Esophagus squamous epithelium (tissue), 5 donors: Measurements from ENCODE around the gene RETREG1. TPM values are rescaled to one million over a fixed set of nuclear protein-coding genes. Genes with fewer than 3 reads are reported as not detected.
A peak's percentile ranks its signal among the peaks of the same experiment; 100 is the strongest.

Experiments used
- DNase-seq: peaks from one replicate; lab custom pipeline; 2025; lab: John Stamatoyannopoulos, UW
- H3K27ac ChIP-seq, 4 donors: fragments of 200-600 bp; sonication (generic); one replicate each; pipeline ENCODE4 v1.5.1; 2016 to 2019; ENCODE audit warnings: mild to moderate bottlenecking in 1 of 4
- H3K27me3 ChIP-seq, 4 donors: fragments of 200-600 bp; sonication (generic); 1 replicate in 3 of 4; 2 replicates in 1 of 4; pipeline versions ENCODE4 v1.5.1 to v1.6.0; 2017 to 2021; ENCODE audit warnings: antibody characterized with exemption in 1 of 4
- H3K36me3 ChIP-seq, 3 donors: fragments of 200-600 bp; sonication (generic); one replicate each; pipeline ENCODE4 v1.5.1; 2016 to 2019
- H3K4me1 ChIP-seq, 3 donors: fragments of 200-600 bp; sonication (generic); one replicate each; pipeline ENCODE4 v1.5.1; 2017 to 2019
- H3K4me3 ChIP-seq, 4 donors: fragments of 200-600 bp; sonication (generic); 1 replicate in 3 of 4; 2 replicates in 1 of 4; pipeline ENCODE4 v1.5.1; 2016 to 2019; ENCODE audit warnings: mild to moderate bottlenecking in 2 of 4, moderate library complexity in 1 of 4
- H3K9me3 ChIP-seq, 3 donors: fragments of 200-600 bp; sonication (generic); one replicate each; pipeline ENCODE4 v1.5.1; 2016 to 2019
- POLR2A ChIP-seq, 4 donors: fragments of 450-650 bp; IDR thresholded peaks; one replicate each; pipeline ENCODE4 v1.6.1; 2017; ENCODE audit warnings: antibody characterized with exemption in 4 of 4, mild to moderate bottlenecking in 4 of 4, moderate library complexity in 3 of 4
- WGBS, 2 donors: methylation state at CpG; one replicate each; pipeline ENCODE4 v1.1.5; 2018; 5-methylcytosine and 5-hydroxymethylcytosine counted together
- intact Hi-C: fragments of 100-400 bp; cut with DNase I; formaldehyde crosslinking; loops from one replicate; pipeline ENCODE4 v1.15.0; 2022
- total RNA-seq, 4 donors: library from RNA; depleted of rRNA; stranded (reverse); fragments of >200 nt; gene quantifications; one replicate each; pipeline ENCODE4 v1.1.0, GENCODE V29; 2016
- TF ChIP-seq, protein P1 (sequence below), 6 experiments: fragments of 450-650 bp in 4 of 6; fragments of 200-600 bp in 2 of 6; sonication (generic) in 2 of 6; IDR thresholded peaks; one replicate each; pipeline ENCODE4 v1.5.1; 2016 to 2019; ENCODE audit warnings: antibody characterized with exemption in 6 of 6, mild to moderate bottlenecking in 4 of 6, moderate library complexity in 4 of 6
- donor health status: DM: yes; HTN: yes; CAD: no.

Gene RETREG1
- total RNA-seq, 4 donors from 2014 or later: 0.68 to 6.1 (median 3.9) TPM

DNA sequence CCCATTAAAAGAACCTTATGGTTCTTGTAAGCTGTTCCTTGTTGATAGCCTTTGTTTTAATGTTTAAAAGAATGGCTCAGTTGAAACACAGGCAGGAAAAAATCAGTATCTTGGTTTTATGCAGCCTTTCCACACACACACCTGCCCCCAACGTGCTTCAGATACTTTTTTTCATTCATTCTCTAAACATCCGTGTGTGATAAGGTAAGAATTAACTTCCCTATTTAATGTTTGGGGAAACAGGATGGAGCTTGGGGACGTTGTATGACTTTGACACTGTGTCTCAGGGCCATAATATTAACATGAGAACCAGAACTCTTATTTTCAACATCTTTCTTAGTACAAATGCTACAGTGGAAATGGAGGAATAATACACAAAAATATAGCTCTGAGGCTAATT is 145.4 kb downstream of the RETREG1 start:
- H3K36me3 ChIP-seq: no peaks in the 10 kb centered on the region
- WGBS, 2 donors: 59 to 74% methylated on average over 3 of the region's 3 CpGs
- TF ChIP-seq, protein P1, sequence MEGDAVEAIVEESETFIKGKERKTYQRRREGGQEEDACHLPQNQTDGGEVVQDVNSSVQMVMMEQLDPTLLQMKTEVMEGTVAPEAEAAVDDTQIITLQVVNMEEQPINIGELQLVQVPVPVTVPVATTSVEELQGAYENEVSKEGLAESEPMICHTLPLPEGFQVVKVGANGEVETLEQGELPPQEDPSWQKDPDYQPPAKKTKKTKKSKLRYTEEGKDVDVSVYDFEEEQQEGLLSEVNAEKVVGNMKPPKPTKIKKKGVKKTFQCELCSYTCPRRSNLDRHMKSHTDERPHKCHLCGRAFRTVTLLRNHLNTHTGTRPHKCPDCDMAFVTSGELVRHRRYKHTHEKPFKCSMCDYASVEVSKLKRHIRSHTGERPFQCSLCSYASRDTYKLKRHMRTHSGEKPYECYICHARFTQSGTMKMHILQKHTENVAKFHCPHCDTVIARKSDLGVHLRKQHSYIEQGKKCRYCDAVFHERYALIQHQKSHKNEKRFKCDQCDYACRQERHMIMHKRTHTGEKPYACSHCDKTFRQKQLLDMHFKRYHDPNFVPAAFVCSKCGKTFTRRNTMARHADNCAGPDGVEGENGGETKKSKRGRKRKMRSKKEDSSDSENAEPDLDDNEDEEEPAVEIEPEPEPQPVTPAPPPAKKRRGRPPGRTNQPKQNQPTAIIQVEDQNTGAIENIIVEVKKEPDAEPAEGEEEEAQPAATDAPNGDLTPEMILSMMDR (IDR thresholded peaks at IDR 0.05): no peak
- no peak for TF ChIP-seq POLR2A (IDR thresholded peaks at IDR 0.05)
- no peak overlapping the region for H3K27ac ChIP-seq
- intact Hi-C loops: no loop called here
- H3K4me1 ChIP-seq: peaks cover 12 to 21% (median 15%) of the 10 kb centered on the region in 3 donors
- H3K4me3 ChIP-seq: no peak overlapping the region
- H3K27me3 ChIP-seq: no peaks in the 10 kb centered on the region
- no peak for DNase-seq
- H3K9me3 ChIP-seq: no peaks in the 10 kb centered on the region

DNA sequence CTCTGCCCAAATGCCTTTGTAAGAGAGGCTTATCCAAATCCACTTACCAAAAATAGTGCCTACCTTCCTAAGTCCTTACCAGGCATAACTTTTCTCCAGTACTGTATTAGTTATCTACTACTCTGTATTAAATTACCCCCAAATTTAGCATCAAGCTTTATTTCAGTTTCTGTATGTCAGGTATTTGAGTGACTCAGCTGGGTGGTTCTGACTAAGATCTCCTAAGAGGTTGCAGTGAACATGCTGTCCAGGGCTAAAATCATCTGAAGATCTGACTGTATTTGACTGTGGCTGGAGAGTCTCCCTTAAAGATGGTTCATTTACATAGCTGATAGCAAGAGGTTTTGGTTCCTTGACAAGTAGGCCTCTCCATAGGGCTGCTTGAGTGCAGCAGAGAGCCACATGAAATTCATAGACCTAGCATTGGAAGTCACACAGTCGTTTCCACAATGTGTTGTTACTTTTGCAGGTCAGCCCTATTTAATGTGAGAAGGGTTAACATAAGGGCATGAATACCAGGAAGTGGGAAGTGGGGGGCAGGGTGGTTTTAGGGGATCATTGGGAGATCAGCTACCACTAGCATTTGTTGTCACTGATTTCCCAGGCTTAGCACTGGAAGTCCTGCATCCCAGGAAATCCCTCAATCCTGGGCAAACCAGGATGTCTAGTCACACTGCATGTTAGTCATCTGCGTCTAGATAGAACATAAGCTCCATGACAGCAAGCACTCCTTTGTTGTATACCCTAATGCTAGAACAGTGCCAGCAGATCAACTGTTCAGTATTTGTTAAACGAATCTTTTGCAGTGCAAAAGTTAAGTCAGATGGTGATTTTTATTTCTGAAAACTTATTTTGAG is 149.2 kb downstream of the RETREG1 start:
- TF ChIP-seq, protein P1 (IDR thresholded peaks at IDR 0.05): no peak
- no peak for TF ChIP-seq POLR2A (IDR thresholded peaks at IDR 0.05)
- H3K4me3 ChIP-seq: no peak overlapping the region
- WGBS, 2 donors: 41 to 43% methylated on average over 3 of the region's 3 CpGs

DNA sequence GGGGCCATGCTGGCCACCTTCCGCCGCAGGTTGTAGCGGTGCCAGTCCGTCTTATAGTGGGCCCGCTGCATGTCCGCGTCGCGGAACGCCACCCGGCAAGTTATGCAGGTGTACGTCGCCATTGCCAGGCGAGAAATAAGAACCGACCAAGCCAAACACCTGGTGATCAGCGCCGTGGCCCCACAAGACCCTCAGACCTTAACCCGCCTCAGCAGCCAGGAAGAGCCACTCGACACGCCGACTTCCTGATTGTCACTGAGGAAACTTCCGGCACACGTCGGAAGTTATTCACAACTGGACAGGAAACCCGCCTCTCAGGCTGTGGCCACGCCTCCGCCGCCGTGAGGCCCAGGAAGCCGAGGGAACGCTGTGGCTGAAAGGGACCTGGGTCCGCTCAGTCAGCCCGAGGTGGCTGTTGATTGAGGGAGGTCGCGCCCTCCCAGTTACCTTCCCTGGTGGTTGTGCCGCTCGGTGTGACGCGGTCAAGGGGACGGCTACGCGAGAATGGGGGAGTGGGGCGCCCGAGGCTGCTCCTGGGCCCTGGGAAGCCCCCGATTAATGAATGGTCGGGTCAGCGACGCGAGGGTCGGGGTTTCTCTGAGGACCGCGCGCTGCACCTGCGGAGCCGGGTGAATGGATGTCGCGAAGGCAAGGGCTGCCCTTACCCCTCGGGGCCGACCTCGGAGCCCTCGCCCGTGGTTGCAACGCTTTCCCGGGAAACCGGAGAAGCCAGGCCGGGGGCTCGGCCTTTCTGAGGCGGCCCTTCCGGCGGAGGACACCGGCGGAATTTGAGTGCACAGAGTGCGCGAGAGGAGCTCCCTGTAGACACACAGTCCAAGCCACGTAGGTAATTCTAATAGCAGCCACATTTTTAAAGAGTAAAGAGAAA is 151.0 kb downstream of the RETREG1 start, which contains the start of gene ZNF622:
ZNF622 (minus strand) TSS at position 257 of the 889 bp plus-strand sequence; CDS start at position 122, 135 bp downstream.
- Histone ChIP-seq H3K36me3 (peaks cover 0 to 30% (median 7%) of the 10 kb centered on the region in 3 donors), H3K4me1 (peaks cover 12 to 68% (median 38%) of the 10 kb centered on the region in 3 donors), H3K27me3 (no peaks in the 10 kb centered on the region), H3K4me3 (peak within 1 kb of the TSS; percentile 86 to 94 (median 89)), H3K9me3 (no peaks in the 10 kb centered on the region), H3K27ac (peak within 1 kb of the TSS; percentile 84 to 92 (median 88))
- peak in 3 of 4 donors; percentile 58 to 83 (median 76) for TF ChIP-seq POLR2A (IDR thresholded peaks at IDR 0.05)
- TF ChIP-seq, protein P1 (IDR thresholded peaks at IDR 0.05): peak in 1 of 6 experiments; percentile 2
- intact Hi-C loops: no loop called here
- 0 to 1% methylated on average over 3 to 15 of the region's 75 CpGs for WGBS, 2 donors
- DNase-seq: peak; percentile 54

More for the DNA sequence above, 149.2 kb downstream of the RETREG1 start:
- Histone ChIP-seq H3K36me3 (peaks cover 0 to 12% (median 0%) of the 10 kb centered on the region in 3 donors), H3K4me1 (peaks cover 12 to 50% (median 31%) of the 10 kb centered on the region in 3 donors), H3K27ac (peak overlapping the region in 3 of 4 donors; percentile 60 to 92 (median 84)), H3K9me3 (no peaks in the 10 kb centered on the region), H3K27me3 (no peaks in the 10 kb centered on the region)
- DNase-seq: no peak
- intact Hi-C loops: no loop called here

DNA sequence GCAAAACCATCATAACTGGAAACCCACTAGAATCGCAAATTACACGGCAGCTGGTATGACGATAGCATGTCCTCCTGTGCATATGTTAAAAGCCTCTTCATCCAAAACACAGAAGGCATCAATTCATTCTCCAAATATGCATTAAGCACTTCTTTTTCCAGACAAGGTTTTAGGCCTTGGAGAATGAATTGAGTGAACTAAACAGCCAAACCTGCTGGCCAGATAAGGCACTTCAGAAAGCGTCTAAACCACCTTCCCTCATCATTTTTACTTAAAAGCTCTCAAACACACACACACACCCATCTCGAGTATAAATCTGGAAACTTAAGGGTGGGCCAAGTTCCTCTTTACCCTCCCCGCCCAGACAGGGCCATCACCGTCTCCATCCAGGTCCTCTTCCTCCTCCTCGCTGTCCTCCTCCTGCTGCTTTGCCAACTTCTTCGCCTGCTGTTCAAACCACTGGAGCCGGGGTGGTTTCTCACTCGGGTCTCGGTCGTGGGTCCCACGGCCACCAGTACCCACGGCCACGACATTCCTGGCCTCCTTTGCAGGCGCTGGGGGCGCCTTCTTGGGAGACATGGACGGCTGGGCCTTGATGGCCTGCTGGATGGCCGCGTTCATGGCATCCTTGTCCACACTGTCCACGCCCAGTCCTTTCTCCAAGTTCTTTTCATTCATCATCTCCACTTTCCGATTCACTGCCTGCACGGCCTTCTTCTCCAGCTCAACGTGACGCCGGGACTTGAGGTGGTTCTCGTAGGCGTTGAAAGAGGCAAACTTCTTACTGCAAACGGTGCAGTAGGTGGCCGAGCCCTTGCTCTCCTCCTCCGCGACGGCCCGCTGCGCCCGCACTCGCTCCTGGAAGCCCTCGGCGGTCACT is 151.9 kb downstream of the RETREG1 start:
- Histone ChIP-seq H3K4me3 (peak overlapping the region; percentile 86 to 94 (median 89)), H3K9me3 (no peaks in the 10 kb centered on the region), H3K27me3 (no peaks in the 10 kb centered on the region), H3K36me3 (peaks cover 3 to 39% (median 7%) of the 10 kb centered on the region in 3 donors), H3K27ac (peak overlapping the region; percentile 84 to 92 (median 88)), H3K4me1 (peaks cover 12 to 74% (median 38%) of the 10 kb centered on the region in 3 donors)
- intact Hi-C loops: no loop called here
- no peak for DNase-seq
- WGBS, 2 donors: 6 to 12% methylated on average over 21 to 34 of the region's 40 CpGs
- TF ChIP-seq POLR2A (IDR thresholded peaks at IDR 0.05): no peak
- TF ChIP-seq, protein P1 (IDR thresholded peaks at IDR 0.05): no peak
